GM21528 (cell line): ENCODE measurements around the gene GPATCH3.
"Not testable (repeated sequence)": the region's sequence is repeated elsewhere in the genome, so short reads cannot be mapped to it uniquely, and the experiment has no call there.

ENCODE experiments used
- ATAC-seq: cut with Tn5 transposase; IDR thresholded peaks from one replicate; pipeline ENCODE4 v1.9.1; 2021; ENCODE audit warnings: mild to moderate bottlenecking, moderate library complexity; ENCODE audit not compliant: unreplicated experiment, low FRiP score

Gene GPATCH3

GRCh38 chr1:26900001-26900814 lies at the start of gene GPATCH3:
Gene GPATCH3, minus strand, starts transcription at chr1:26900467. Its CDS starts 25 bp downstream, at chr1:26900442.
- ATAC-seq = peak; percentile 78

DNA sequence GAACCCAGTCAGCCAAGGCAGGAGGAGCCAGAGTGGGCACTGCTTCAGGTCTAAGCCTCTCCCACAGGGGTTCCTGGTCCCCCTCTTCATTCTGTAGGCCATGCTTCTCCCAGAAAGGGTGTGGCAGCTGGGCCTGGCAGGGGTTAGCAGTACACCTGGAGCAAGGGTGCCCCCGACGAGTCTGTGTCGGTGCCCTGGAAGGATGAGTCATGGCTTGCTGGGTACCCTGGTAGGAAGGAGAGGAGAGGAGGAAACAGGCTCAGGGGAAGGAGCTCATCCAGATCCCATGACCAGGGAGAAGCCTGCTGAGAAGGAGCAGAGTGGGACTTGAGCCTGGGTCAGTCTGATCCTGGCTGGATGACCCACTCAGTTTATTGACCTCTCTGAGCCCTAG lies 49.7 kb upstream of the GPATCH3 start:
- ATAC-seq = no peak

DNA sequence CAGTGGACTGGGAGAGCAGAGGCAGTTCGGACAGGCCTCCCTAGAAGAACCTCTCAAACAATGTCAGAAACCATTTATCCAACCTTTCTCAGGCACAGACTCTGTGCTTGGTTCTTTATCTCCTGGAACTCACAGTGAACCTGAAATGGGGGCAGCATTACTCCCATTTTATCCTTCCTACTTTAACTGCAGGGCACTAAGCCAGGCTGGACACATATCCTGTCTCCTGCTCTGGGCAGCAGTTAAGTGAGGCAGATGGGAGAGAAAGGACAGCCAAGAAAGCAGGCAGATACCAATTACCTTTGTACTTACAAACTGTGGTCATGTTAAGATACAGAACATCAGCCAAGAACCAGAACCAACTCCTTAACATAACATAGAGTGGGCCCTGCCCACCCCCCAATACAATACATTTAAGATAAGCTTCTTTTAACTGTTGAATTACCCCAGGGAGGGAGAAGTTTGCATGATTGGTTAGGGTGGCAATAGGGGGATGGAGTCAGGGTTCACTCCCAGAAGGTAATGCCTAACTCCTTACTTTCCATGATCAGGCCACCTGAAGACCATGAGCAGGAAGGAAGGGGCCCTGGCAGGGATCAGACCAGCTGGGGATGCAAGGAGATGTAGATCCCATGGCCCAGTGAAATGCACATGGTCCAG lies 49.1 kb upstream of the GPATCH3 start:
- ATAC-seq = no peak

DNA sequence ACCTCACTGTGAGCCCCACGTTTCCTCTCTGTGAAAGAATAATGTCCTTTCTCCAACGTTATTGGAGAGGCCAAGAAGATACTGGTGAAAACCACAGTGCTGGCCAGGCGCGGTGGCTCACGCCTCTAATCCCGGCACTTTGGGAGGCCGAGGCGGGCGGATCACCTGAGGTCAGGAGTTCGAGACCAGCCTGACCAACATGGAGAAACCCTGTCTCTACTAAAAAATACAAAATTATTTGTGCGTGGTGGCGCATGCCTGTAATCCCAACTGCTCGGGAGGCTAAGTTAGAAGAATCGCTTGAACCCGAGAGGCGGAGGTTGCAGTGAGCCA lies 48.4 kb upstream of the GPATCH3 start:
- ATAC-seq = not testable (repeated sequence)

DNA sequence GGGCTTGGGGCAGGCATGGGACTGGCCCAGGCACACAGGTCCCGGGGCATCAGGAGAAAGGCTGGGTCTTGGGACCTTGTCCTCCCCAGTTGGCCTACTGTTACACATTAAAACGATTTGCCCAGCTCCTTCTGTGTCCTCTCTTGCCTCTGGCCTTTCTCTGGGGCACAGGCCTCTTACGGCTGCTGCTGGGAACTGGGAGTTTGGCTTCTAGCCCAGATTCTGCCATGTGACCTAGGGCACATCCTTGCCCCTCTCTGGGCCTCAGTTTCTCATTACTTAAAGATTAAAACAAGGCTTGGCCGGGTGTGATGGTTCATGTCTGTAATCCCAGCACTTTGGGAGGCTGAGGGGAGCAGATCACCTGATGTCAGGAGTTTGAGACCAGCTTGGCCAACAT lies 46.0 kb upstream of the GPATCH3 start:
- no peak for ATAC-seq

DNA sequence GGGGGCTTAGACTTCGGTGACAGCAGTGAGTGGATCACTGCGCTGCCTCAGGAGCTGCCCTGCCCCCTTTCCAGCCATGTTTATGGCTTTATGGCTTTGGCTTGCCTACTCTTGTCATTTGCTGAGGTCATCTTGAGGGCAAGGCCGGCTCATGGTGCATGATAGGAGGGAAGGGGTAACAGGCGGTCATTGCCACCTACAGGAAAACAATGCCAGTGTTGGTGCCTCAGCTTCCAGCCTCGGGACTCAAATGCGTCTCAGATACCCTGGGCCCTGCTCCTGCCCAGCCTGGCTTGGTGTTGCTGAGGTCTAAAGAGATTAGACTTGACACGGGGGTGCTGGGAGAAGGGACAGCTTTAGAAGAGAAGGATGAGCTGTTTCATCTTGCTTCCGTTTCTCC lies 45.5 kb upstream of the GPATCH3 start:
- ATAC-seq = no peak

- ATAC-seq = no peak
Measured at GRCh38 chr1:26945138-26945537, 44.9 kb upstream of the GPATCH3 start.

DNA sequence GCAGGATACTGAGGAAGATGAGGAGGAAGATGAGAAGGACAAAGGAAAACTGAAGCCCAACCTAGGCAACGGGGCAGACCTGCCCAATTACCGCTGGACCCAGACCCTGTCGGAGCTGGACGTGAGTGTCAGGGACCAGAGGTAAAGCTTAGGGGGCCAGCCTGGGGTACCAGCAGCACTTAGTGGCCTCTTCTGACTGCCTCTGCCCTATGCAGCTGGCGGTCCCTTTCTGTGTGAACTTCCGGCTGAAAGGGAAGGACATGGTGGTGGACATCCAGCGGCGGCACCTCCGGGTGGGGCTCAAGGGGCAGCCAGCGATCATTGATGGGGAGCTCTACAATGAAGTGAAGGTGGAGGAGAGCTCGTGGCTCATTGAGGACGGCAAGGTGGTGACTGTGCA lies 42.4 kb upstream of the GPATCH3 start:
- no peak for ATAC-seq

- no peak for ATAC-seq
Measured at GRCh38 chr1:26941311-26941710, 41.0 kb upstream of the GPATCH3 start.

DNA sequence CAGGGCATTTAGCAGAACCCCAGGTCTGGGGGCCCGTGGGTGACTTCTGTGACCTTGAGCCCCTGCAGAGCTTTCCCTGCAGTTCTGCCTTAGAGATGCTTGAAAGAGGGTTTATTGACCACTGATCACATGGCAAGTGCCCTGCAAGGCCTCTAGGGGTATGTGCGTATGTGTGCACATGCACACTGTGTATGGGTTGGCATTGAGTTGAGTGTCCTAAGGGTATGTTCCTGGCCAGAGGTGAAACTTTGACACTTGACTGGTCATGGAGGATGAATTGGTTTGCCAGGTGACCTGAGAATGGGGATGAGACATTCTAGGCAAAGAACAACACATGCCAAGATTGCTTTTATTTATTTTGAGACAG lies 38.4 kb upstream of the GPATCH3 start:
- ATAC-seq = no peak

DNA sequence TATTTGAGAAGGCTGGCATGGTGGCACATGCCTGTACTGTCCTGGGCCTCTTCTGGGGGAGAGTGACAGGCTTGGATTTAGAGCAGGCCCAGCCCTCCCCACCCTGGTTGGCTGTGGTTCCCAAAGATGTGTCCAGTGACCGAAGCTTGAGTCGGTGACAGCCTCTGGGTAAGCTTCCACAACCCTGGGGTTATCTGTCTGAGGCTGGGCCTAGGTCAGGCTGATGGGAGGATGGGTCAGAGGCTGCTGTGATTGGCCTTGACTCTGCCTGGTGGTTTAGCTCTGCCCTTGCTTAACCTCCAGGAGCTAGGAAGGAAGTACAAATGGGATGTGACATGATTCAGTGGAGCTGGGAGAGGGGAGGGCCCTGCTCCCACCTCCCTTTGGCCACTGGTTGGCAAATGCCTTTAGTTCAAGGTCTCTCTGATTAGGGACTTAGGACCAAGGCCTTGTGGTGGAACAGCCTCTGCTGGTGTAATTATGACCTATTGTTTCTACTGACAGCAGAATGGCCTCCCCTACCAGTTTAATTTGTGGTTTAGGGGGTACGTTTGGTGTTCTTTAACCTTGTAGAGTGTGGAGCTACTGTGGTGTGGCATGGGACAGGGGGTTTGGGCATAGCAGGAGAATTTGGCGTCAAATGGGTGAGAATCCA lies 37.9 kb upstream of the GPATCH3 start:
- ATAC-seq = no peak

DNA sequence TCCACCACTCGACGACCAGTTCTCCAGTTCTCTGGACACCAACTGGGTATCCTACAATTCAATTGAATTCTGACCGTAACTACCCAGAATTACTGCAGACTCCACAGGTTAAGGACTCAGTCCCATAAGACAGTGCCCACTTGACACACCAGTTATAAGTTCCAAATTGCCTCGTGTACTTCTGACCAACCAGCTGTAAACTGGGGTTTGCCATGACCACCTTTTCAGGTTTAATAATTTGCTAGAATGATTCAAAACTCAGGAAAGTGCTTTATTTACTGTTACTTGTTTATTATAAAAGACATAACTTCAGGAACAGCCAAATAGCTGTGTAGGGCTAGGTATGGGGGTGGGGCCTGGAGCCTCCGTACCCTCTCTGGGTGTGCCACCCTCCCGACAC lies 36.6 kb upstream of the GPATCH3 start:
- no peak for ATAC-seq

DNA sequence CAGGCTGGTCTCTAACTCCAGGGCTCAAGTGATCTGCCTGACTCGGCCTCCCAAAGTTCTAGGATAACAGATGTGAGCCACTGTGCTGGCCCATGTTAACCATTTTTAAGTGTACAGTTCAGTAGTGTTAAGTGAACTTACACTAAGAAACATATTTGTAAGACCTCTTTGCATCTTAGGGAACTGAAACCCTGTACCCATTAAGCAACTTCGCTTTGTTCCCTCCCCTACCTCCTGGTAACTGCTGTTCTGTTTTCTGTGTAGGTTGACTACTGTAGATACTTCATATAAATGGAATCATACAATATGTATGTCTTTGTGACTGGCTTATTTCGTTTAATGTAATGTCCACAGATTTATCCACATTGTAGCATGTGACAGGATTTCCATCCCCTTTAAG lies 32.3 kb upstream of the GPATCH3 start:
- no peak for ATAC-seq

DNA sequence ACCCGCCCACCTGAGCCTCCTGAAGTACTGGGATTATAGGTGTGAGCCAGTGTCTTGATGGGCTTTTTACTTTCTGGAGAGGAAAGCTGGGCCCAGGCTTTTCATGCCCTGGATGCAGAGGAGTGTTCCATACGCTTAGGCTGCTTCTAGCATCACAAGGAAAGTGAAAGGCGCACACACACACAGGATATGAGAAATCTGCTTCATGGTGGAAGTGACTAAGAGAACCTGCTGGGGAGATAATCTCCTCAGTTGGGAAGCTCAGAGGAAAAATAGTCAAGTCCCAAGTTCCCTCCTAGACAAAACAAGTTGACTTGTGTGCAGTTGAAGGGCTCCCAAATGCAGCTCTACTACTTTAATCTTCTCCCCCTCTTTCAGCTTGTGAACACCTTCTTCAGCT lies 23.4 kb upstream of the GPATCH3 start:
- ATAC-seq = no peak

GRCh38 chr1:26922901-26923300 lies 22.6 kb upstream of the GPATCH3 start:
- no peak for ATAC-seq

- ATAC-seq = no peak
Measured at GRCh38 chr1:26922431-26922729, 22.1 kb upstream of the GPATCH3 start.

GRCh38 chr1:26921540-26922430 lies 21.5 kb upstream of the GPATCH3 start, which contains the start of gene NUDC:
Gene NUDC, plus strand, starts transcription at chr1:26921743. Its CDS starts 106 bp downstream, at chr1:26921849.
- ATAC-seq = peak; percentile 90

DNA sequence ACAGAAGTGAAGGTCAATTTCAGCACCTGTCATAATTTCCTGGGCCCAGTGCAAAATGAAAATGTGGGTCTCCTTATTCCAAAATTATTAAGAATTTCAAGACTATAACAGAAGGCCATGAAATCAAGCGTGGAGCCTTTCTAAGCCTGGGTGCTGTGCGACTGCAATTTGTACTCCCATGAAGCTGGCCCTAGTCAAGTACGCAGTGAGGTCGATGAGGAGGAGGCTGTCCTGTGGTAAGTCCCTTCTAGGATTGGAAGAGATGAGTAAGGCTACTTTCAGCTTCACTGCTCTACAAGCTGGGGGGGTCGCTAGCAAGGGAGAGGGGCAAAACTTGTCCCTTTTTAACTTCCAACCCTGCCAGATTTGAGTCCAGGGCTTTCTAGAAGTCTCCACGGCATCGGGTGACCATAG lies 20.9 kb upstream of the GPATCH3 start:
- ATAC-seq = peak; percentile 31

- ATAC-seq = no peak
Measured at GRCh38 chr1:26915204-26915842, 15.1 kb upstream of the GPATCH3 start.
